ENCODE results near the gene SSBP3. TPM values are rescaled to one million over a fixed set of nuclear protein-coding genes. Genes with fewer than 3 reads are reported as not detected.

SSBP3 gene
- 7.0 to 9.0 TPM (median 8.1 TPM) in 5 replicates for total RNA-seq (2022; extraction: Qiagen RNA extraction; ENCODE audit: low read depth)

DNA sequence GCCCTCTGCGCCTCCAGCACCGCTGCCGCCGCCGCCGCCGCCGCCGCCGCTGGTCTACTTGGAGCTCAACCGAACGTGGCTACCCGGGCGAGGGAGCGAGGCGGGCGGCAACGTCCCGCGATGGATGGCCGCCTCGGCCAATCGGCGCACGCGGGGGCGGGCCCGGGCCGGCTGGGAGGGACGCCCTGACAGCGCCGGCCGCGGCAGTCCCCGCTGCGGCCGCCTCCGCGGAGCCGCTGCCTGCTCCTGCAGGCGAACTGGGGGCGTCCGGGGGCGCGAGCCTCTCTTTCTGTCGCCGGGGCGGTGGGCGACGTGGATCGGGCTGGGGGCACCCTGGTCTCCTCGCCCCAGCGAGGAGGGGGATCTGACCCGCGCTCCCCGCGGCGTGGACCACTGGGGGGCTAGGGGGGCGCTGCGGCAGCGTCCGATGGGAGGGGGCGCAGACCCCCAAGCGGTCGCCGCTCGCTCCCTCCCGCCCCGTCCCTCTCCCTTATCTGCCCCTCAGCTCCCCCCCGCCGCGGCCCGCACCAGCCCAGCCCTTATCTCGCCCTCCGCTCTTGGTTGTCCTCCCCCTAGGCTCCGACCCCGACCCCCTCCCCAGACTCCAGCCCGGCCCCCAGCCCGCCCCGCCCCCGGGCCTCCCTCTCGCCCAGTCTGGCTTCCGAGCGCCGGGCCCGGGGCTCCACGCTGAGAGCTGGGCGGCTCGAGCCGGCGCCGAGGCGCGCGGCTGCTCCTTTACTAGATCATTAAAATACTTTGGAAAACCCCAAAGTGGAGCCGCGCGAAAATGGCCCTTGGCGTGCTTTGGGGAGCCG, at the start of gene SSBP3:
Gene SSBP3, minus strand, starts transcription at position 56 of the 815 bp plus-strand sequence.

DNA sequence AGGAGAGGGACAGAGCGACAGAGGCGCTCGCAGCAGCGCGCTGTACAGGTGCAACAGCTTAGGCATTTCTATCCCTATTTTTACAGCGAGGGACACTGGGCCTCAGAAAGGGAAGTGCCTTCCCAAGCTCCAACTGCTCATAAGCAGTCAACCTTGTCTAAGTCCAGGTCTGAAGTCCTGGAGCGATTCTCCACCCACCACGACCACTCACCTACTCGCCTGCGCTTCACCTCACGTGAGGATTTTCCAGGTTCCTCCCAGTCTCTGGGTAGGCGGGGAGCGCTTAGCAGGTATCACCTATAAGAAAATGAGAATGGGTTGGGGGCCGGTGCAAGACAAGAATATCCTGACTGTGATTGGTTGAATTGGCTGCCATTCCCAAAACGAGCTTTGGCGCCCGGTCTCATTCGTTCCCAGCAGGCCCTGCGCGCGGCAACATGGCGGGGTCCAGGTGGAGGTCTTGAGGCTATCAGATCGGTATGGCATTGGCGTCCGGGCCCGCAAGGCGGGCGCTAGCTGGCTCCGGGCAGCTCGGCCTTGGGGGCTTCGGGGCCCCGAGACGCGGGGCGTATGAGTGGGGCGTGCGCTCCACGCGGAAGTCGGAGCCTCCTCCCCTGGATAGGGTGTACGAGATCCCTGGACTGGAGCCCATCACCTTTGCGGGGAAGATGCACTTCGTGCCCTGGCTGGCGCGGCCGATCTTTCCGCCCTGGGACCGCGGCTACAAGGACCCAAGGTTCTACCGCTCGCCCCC, 206.3 kb downstream of the SSBP3 start, which contains the start of the genes CYB5RL and MRPL37:
Gene CYB5RL, minus strand, starts transcription at position 266 of the 754 bp plus-strand sequence. CDS start 4,414 bp downstream, outside the sequence.
Gene MRPL37, plus strand, starts transcription at position 403 of the 754 bp plus-strand sequence. Its CDS starts 77 bp downstream, at position 480.

Other genes starting within 250 kb of the SSBP3 start
- 2.0 to 4.7 TPM (median 3.9 TPM) in 5 replicates for gene CYB5RL, start 206.4 kb downstream of the SSBP3 start, total RNA-seq (2022; extraction: Qiagen RNA extraction; ENCODE audit: low read depth)
- gene MRPL37, start 206.2 kb downstream of the SSBP3 start, total RNA-seq (2022; extraction: Qiagen RNA extraction; ENCODE audit: low read depth): 76.4 to 94.5 TPM (median 93.6 TPM) in 5 replicates
- gene ACOT11, start 141.8 kb upstream of the SSBP3 start, total RNA-seq (2022; extraction: Qiagen RNA extraction; ENCODE audit: low read depth): 1.3 to 2.8 TPM (median 2.2 TPM) in 5 replicates
- 0.12 to 0.15 TPM in 2 of 5 replicates, not detected in the others for gene FAM151A, start 217.1 kb upstream of the SSBP3 start, total RNA-seq (2022; extraction: Qiagen RNA extraction; ENCODE audit: low read depth)
- gene MROH7, start 235.4 kb upstream of the SSBP3 start, total RNA-seq (2022; extraction: Qiagen RNA extraction; ENCODE audit: low read depth): not detected in 5 replicates